HG03442 (cell line): Measurements from ENCODE around the gene SYTL2.
"Not testable (repeated sequence)": the region's sequence is repeated elsewhere in the genome, so short reads cannot be mapped to it uniquely, and the experiment has no call there.

Experiments used
- ATAC-seq: cut with Tn5 transposase; IDR thresholded peaks from one replicate; pipeline ENCODE4 v1.9.1; 2021; ENCODE audit warnings: mild to moderate bottlenecking, moderate library complexity; ENCODE audit not compliant: unreplicated experiment

Gene SYTL2

DNA sequence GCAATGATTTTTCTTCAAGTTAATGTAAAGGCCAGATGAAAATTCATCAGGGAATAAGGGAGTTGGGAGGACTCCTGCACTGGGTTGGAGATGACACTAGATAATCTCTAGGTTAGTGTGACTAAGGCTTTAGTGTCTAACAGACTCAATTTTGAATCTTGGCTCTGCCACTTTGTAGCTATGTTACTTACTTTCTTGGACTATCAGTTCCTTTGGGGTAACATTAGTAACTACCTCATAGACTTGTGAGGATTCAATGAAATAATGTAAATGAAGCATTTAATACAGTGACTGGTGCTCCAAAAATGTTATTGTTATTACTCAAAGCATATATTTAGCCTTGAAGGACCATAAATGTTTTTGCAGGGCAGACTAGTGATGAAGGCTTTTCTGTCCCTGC lies 115.4 kb downstream of the SYTL2 start:
- ATAC-seq: no peak

DNA sequence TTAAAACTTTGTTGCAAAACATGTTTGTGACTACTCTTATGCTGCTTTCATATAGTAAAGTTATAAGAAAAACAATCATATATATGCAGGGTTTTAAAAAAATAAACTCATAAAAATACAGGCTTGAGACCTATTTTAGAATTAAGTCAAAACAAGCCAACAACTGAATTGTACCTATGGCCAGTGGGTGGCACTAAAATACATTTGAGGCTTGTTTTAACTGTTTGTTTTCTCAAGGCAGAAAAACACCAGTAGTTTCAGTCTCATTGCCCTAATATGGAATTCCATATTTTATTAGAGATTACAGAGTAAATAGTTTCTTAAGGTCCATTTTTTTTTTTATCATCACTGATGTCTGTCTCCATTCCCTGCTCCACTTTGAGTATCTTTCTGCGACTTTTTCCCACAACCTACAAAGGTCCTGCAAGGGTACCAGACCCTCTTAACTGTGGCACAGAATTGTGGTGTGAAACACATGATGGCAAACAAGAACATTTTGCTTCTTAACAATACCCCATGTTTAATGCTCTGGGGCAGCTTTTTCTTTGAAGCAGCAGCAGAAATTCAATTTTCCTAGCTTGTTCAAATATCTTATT lies 116.5 kb downstream of the SYTL2 start:
- ATAC-seq: no peak

DNA sequence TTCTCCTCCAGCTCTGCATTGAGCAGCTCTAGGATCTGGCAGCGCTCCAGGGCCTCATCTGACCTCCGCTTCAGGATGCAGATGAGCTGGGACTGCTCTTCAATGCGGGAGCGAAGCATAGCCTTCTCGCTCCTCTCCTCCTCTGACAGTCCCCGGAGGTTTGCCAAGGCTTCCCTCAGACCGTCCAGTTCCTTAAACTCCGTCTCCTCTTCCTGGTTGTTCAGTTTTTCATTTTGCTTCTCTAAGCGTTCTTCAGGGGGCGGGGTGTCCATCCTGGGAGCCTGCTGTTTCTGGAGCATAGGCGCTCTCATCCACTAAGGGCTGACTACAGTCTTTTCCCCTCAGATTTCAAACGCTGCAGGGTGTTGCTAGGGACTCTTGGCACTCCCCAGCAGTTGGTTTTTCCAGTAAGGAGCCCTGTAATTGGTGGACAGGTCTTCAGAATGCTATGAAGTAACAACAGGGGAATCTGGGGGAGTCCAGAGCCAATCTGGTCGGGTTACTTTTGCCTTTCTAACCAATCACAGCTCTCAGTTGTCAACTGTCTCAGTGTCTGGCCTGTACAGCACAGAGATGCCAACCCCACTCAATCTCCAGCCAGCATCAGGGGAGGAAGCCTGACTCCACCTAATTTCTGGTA lies 125.0 kb downstream of the SYTL2 start, which contains the start of gene CCDC89:
Gene CCDC89 (minus strand): TSS at position 376 of the 640 bp plus-strand sequence. CDS start 65 bp downstream, at position 311.
- no peak for ATAC-seq

DNA sequence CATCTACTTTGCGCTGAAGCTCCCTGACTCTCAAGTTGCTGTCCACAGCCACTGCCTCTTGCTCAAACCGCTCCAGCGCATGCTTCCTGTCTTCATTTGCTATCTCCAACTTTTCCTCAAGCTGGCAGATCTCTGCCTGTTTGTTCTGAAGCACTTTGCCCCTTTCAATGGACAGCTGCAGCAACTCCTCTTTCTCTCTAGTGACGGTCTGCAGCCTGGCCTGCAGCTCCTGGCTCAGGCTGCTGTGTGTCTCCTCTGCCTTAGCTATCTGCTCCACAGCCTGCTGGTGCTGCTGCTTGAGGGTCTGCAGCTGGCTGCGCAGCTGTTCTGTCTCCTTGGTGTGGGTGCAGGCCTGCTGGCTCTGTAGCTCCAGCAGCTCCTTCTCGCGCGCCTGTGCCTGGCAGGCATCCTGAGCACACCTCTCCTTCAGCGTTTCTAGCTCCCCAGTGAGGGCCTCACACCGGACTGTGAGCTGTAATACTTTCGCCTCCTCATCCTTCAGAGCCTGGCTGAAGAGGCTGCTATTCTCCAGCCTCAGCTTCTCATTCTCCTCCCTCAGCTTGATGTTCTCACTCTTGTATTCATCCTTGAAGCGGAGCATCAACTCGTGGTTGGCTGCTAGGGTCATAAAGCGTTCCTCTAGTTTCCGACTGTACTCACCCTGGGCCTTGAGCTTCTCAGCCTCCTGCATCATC lies 125.7 kb downstream of the SYTL2 start:
- no peak for ATAC-seq

DNA sequence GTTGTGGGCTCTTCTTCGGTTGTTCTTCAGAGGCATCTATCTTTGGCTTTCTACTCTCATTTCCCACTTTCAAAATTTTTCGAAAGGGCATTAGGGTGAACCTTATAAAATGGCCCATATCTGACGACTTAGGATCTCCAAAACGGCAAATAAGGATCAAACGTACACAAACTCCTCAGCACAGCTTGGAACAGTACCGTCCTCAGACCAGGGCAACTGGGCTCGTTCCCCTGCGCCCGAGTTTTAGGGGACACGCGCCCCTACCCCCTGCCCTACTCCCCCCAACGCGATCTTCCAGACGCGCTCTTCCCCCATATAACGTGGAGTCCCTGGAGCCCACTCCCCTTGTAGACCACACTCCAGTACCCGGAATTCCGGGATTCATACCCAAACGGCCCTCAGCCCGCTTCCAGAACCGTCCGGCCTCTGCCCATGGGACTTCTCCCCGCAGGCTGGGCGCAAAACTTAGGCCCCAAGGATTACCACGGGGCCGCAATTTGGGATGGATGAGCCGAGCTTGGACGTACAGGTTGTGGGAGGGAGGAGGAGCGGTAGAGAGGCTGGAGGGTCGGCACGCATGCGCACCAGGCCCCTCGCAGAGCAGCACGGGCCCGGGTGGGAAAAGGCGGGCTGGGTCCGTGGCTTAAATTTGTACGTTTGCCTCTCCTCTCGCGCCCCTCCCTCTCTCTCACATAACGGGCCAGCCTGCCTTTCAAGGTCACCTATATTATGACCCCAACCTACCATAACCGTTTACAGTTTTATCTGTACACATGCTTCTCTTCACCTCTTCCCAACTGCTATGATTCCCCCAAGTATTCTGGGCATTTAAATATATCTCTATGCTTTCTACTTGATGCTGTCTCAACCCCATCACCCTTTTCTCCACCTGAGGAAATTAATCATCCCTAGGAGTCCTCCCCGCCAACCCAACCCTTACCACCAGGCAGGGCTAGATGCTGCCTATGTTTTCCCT lies 128.3 kb downstream of the SYTL2 start:
- ATAC-seq: peak; percentile 85

DNA sequence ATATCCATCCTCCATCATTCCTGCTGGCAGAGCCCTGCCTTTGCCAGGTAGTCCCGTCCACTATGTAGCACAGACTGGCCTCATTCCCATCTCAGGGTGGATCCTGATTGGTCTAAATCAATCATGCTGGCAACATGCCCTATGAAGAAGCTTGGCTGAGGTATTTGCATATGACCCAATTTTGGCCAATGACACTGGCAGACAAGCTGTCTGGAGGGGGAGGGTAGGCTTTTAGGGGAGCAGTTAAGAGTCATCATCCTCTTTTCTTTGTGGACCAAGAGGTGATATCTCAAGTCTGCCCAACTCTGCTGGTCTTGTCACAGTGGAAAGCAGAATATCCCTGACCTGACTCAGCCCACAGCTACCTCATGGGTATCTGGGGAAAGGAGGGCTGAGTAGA lies 130.0 kb downstream of the SYTL2 start:
- ATAC-seq: no peak

DNA sequence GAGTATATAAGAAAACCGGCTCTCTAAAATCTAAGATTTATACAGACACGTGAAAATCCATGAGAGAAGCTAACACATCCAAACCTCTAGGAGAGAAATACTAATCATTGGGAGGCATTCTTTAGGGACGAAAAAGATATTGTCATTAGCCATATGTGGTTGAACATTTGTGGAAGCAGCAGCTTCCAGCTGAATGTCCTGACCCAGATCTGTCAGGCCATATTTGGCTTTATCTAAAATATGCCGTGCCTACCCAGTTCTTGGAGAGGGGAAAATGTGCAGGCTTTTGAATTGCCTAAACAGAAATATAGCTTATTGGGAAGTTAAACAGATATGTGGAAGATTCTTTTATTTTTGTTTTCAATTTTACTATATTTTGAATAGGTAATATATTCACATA lies 131.4 kb downstream of the SYTL2 start:
- ATAC-seq: no peak

DNA sequence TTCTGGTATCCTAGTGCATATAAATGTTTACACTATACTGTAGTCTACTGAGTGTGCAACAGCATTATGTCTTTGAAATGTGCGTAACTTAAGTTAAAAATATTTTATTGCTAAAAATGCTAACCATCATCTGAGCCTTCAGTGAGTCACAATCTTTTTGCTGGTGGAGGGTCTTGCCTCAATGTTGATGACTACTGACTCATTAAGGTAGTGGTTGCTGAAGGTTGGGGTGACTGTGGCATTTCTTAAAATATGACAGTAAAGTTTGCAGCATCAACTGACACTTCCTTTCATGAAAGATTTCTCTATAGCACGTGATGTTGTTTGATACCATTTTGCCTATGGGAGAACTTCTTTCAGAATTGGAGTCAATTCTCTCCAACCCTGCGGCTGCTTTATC lies 137.5 kb downstream of the SYTL2 start:
- ATAC-seq: no peak

DNA sequence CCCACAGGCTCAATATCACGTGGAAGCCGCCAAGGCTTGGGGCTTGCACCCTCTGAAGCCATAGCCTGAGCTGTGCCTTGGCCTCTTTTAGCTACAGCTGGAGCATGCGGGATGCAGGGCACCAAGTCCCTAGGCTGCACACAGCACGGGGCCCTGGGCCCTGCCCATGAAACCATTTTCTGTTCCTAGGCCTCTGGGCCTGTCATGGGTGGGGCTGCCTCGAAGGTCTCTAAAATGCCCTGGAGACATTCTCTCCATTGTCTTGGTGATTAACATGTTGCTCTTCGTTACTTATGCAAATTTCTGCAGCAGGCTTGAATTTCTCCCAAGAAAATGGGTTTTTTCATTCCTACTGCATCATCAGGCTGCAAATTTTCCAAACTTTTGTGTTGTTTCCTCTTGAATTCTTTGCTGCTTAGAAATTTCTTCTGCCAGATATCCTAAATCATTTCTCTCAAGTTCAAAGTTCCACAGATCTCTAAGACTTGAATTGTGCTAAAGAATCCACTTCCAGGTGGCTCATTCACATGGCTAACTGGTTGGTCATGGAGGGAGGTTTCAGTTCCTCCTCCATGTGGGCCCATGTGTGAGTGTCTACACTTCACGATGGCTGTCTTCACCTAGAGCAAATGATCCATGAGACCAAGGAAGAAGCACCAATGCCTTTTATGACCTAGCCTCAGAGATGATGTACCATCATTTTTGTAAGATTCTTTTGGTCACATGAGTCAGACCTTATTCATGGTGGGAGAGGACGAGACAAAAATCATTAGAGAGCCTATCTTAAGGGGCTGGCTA lies 138.6 kb downstream of the SYTL2 start:
- no peak for ATAC-seq

DNA sequence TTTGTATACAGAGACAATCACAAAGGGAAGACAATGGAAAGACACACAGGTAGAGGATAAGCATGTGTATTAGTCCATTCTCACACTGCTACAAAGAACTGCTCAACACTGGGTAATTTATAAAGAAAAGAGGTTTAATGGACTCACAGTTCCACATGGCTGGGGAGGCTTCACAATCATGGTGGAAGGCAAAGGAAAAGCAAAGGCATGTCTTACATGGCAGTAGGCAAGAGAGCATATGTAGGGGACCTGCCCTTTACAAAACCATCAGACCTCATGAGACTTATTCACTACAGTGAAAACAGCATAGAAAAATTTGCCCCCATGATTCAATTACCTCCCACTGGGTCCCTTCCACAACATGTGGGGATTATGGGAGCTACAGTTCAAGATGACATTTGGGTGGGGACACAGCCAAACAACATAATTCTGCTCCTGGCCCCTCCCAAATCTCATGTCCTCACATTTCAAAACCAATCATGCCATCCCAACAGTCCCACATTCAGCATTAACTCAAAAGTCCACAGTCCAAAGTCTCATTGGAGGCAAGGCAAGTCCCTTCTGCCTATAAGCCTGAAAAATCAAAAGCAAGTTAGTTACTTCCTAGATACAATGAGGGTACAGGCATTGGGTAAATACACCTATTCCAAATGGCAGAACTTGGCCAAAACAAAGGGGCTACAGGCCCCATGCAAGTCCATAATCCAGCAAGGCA lies 139.8 kb downstream of the SYTL2 start:
- not testable (repeated sequence) for ATAC-seq

DNA sequence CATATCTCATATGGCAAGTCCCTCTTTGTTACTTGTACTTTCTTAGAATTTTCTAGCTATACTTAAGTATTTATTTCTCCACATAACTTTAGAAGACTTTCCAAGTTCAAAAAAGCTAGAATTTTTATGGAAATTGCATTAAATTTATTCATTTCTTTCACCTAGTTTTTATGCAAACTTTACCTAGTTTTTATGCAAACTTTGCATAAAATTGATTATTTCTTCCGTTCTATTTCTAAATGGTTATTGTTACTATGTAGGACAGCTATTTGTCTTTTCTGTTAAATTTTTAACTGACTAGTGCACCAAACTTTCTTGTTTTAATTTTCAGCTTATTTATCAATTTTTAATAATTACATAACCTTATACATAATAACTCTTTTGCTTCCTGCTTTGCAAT lies 142.8 kb downstream of the SYTL2 start:
- ATAC-seq: no peak

DNA sequence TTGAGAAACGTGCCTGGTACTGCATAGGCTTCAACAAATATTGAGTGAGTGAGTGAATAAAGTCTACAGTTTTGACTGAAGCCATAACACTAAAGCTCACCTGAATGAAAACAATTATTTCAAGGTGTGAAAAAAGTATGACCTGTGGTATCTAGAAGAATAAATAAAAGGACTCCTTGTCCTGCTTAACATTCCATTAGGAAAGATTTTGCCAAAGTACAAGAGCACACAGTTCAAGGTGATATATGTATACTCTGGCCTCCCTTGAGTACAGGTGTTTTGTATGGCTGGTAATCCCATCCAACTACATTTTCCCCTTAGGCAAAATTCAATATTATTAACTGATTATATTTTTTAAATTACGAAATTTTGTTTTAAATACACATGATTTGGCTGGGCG lies 144.3 kb downstream of the SYTL2 start:
- no peak for ATAC-seq

DNA sequence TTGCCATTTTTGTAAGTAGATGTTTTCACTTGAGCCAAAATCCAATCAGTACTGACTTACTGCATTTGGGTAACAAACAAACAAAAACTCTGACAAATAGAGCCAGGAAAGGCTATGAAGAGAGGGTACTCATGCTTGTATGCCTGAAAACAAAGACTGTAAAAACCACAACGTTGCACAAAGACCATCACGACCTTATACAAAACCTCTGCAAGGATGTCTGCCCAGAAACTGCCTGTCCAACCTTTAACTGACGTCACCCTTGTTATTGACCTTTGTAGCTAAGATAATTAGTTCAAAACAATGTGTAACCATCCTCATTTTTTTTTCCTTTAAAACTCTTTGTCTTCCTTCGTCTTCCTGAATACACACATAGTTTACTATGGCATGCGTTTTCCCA lies 145.2 kb downstream of the SYTL2 start:
- ATAC-seq: no peak

DNA sequence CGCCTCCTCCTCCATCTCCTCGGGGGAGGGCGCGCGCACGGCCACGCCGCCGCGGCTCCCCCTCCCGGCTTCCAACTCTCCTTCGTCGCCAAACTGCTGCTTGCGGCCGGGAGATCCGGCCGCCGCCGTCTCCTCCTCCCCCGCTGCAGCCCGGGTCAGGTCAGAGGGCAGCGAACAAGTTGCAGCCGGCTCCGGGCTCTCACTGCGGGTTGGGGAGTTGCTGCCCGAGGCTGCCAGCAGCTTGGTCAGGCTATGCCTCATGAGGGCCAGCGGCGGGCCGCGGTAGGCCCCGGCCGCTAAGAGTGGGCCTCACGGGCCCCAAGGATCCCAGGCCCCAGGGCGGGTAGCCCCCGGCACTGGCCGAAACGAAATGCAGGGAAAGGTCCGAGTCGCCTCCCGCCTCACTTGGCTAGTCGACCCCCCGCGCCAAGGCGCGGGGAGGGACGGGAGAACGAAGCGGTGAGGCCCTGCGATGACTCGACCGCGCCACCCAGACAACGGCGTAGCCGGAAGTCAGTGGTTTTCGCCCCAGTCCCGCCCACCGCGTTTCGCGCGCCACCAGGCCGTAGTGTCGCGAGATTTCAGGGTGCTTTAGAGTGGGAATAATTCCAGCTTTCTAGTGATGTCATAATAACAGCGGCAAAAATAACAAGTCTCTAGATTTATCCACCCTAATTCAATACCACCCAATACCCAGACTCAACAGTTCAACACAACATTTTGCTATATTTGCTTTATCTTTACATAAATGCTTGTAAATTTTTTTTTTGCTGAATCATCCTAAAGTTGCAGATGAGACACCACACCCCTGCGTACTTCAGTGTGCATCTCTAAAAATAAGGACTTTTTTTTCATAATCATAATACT lies 146.1 kb downstream of the SYTL2 start, which contains the start of gene CREBZF:
Gene CREBZF (minus strand): TSS at position 515 of the 867 bp plus-strand sequence. CDS start 254 bp downstream, at position 261.
- peak; percentile 91 for ATAC-seq

DNA sequence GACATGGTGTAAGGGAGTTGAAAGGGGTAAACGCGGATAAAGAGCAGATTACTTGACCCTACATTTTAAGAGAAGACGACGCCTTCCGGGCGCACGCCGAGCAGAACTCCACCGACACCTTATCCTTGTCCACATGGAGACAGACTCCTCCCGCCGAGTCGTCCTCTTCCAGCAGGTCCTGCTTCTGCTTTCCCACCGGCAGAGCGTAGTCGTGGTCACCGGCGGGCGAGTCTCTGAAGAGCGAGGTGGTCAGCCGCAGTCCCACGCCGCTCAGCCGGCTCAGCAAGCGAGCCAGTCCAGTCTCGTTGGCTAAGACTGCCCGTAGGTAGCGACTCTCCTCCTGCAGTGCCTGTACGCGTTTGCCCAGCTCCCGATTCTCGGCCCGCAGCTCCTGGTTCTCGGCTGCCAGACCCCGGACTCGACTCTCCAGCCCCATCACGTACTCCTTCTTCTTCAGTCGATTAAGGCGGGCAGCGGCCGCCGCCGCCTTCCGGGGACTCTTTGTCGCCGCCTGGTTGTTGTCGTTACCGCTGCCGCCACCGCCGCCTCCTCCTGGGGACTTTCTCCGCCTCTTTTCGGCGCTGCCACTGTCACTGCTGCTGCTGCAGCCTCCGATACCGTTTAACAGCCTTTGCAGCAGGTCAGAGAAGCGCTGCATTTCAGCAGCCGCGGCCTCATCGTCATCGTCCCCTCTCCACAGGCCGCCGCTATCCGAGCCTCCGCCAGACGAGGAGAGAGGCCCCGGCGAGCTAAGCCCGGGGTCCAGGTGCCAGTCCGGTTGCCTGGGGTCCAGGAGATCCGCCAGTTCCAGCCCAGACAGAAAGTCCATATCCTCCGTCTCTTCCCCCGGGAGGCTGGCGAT lies 147.0 kb downstream of the SYTL2 start:
- ATAC-seq: peak; percentile 70

DNA sequence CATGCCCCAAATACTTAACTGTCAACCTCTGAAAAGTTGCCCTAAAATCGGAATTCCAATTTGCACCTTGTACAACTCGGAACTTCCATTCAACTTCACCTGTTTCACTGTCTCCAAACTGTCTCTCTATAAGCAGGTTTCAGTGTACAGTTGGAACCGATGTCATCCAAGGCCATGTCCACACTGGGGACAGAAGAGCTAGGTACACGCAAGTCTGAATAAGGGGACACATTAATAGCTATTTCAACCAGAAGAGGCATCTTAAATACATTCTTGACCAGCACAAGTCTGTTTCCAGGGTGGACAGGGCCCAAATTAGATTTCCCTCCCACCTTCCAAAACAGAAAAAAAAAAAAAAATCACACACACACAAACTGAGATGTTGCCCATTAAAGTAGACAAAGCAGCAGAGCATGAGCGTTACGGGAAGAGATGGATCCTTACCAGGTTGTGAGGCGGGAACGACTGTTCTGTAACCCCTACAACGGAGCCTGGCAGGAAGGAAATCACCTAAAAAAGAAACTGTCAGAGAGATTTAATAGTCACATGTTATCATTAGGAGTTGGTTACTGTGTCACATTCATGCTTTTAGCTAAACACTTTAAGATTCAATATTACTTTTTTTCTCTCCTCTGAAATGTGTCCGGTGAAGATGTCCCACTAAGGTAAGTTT lies 147.7 kb downstream of the SYTL2 start:
- no peak for ATAC-seq
